H9 (cell line): ENCODE data around the gene NDUFV1. TPM values are rescaled to one million over a fixed set of nuclear protein-coding genes. Genes with fewer than 3 reads are reported as not detected.

Experiments
- DNase-seq: peaks from one replicate; pipeline ENCODE4 v3.0.0-alpha.2; 2017
- H2AFZ ChIP-seq: one replicate; pipeline ENCODE4 v1.6.1; 2013; ENCODE audit warnings: mild to moderate bottlenecking, low read length, control low read depth, moderate library complexity
- H2AK5ac ChIP-seq: 2 replicates; pipeline ENCODE4 v1.6.1; 2013; ENCODE audit warnings: low read length, control low read depth, mixed read lengths; ENCODE audit not compliant: insufficient read length
- H2BK120ac ChIP-seq: one replicate; pipeline ENCODE4 v1.6.1; 2013; ENCODE audit warnings: low read depth, mild to moderate bottlenecking, low read length, control low read depth, inconsistent platforms; ENCODE audit not compliant: poor library complexity, severe bottlenecking
- H2BK12ac ChIP-seq: 2 replicates; pipeline ENCODE4 v1.6.1; 2013; ENCODE audit warnings: low read length, control low read depth, mixed read lengths, low read depth; ENCODE audit not compliant: insufficient read length
- H2BK15ac ChIP-seq: 2 replicates; pipeline ENCODE4 v1.6.1; 2013; ENCODE audit warnings: low read depth, low read length, control low read depth
- H2BK20ac ChIP-seq: one replicate; pipeline ENCODE4 v1.6.1; 2013; ENCODE audit warnings: low read depth, mild to moderate bottlenecking, low read length, control low read depth, inconsistent platforms; ENCODE audit not compliant: poor library complexity, severe bottlenecking
- H2BK5ac ChIP-seq: 2 replicates; pipeline ENCODE4 v1.6.1; 2013; ENCODE audit warnings: low read length, control low read depth, mixed read lengths; ENCODE audit not compliant: insufficient read length
- H3K14ac ChIP-seq: 2 replicates; pipeline ENCODE4 v1.6.1; 2013; ENCODE audit warnings: low read length, control low read depth; ENCODE audit not compliant: insufficient read depth
- H3K18ac ChIP-seq: 2 replicates; pipeline ENCODE4 v1.6.1; 2013; ENCODE audit warnings: low read depth, mild to moderate bottlenecking, mixed read lengths, low read length, control low read depth; ENCODE audit not compliant: insufficient read length
- H3K23ac ChIP-seq: 2 replicates; pipeline ENCODE4 v1.6.1; 2013; ENCODE audit warnings: low read length, control low read depth, mixed read lengths, low read depth; ENCODE audit not compliant: insufficient read length
- H3K23me2 ChIP-seq: 2 replicates; pipeline ENCODE4 v1.6.1; 2013; ENCODE audit warnings: low read depth, mild to moderate bottlenecking, mixed read lengths, low read length, control low read depth; ENCODE audit not compliant: insufficient read length, poor library complexity, severe bottlenecking
- H3K27ac ChIP-seq: 2 replicates; pipeline ENCODE4 v1.5.1; 2013; ENCODE audit warnings: low read length, control low read depth, mixed read lengths, low read depth; ENCODE audit not compliant: insufficient read length
- H3K27me3 ChIP-seq: 2 replicates; pipeline ENCODE4 v1.6.1; 2013; ENCODE audit warnings: low read length, control low read depth, inconsistent platforms; ENCODE audit not compliant: insufficient read depth
- H3K4ac ChIP-seq: 2 replicates; pipeline ENCODE4 v1.6.1; 2013; ENCODE audit warnings: low read depth, mild to moderate bottlenecking, control low read depth, inconsistent platforms, low read length, moderate library complexity
- H3K4me1 ChIP-seq: 2 replicates; pipeline ENCODE4 v1.6.1; 2013; ENCODE audit warnings: low read length, control low read depth, inconsistent platforms; ENCODE audit not compliant: insufficient read depth
- H3K4me2 ChIP-seq: 2 replicates; pipeline ENCODE4 v1.6.1; 2013; ENCODE audit warnings: low read length, control low read depth, mixed read lengths; ENCODE audit not compliant: insufficient read length, insufficient read depth
- H3K56ac ChIP-seq: 2 replicates; pipeline ENCODE4 v1.6.1; 2013; ENCODE audit warnings: low read depth, mild to moderate bottlenecking, mixed read lengths, low read length, control low read depth; ENCODE audit not compliant: insufficient read length
- H3K79me1 ChIP-seq: 2 replicates; pipeline ENCODE4 v1.6.1; 2013; ENCODE audit warnings: low read depth, mild to moderate bottlenecking, moderate library complexity, low read length, control low read depth, inconsistent platforms; ENCODE audit not compliant: insufficient read depth, poor library complexity, severe bottlenecking
- H3K79me2 ChIP-seq: 2 replicates; pipeline ENCODE4 v1.6.1; 2013; ENCODE audit warnings: low read length, control low read depth, inconsistent platforms; ENCODE audit not compliant: insufficient read depth
- H3K9ac ChIP-seq: 2 replicates; pipeline ENCODE4 v1.6.1; 2013; ENCODE audit warnings: low read length, control low read depth, mixed read lengths; ENCODE audit not compliant: insufficient read length; ENCODE audit errors: extremely low read depth
- H3K9me3 ChIP-seq: one replicate; pipeline ENCODE4 v1.6.1; 2013; ENCODE audit warnings: low read depth, low read length, inconsistent platforms; ENCODE audit not compliant: control insufficient read depth
- H3T11ph ChIP-seq: one replicate; pipeline ENCODE4 v1.6.1; 2013; ENCODE audit warnings: mild to moderate bottlenecking, low read length, control low read depth, inconsistent platforms
- H4K20me1 ChIP-seq: one replicate; pipeline ENCODE4 v1.6.1; 2013; ENCODE audit not compliant: control insufficient read depth, insufficient read length, insufficient read depth
- H4K5ac ChIP-seq: 2 replicates; pipeline ENCODE4 v1.6.1; 2013; ENCODE audit warnings: low read depth, mild to moderate bottlenecking, mixed read lengths, low read length, control low read depth; ENCODE audit not compliant: insufficient read length
- H4K8ac ChIP-seq: replicated peaks from 2 replicates; pipeline ENCODE4 v1.6.1; 2013; ENCODE audit warnings: low read length, control low read depth, mixed read lengths, low read depth; ENCODE audit not compliant: insufficient read length
- H4K91ac ChIP-seq: 2 replicates; pipeline ENCODE4 v1.6.1; 2013; ENCODE audit warnings: low read depth, mild to moderate bottlenecking, moderate library complexity, mixed read lengths, low read length, control low read depth; ENCODE audit not compliant: insufficient read length
- H3K27ac Mint-ChIP-seq, 3 experiments: 2 replicates in 2 of 3; 3 replicates in 1 of 3; pipeline ENCODE4 v1.8.0; 2020 to 2021; ENCODE audit warnings: mixed read lengths in 3 of 3, mild to moderate bottlenecking in 1 of 3, moderate library complexity in 1 of 3
- H3K27me3 Mint-ChIP-seq: 2 replicates; pipeline ENCODE4 v1.8.0; 2021; ENCODE audit warnings: low read depth, mild to moderate bottlenecking, moderate library complexity, mixed read lengths
- H3K36me3 Mint-ChIP-seq, 3 experiments: 2 replicates in 2 of 3; 3 replicates in 1 of 3; pipeline ENCODE4 v1.8.0; 2020 to 2021; ENCODE audit warnings: low read depth in 3 of 3, mixed read lengths in 3 of 3; ENCODE audit not compliant: insufficient read depth in 1 of 3
- H3K4me1 Mint-ChIP-seq, 2 experiments: 2 replicates each; pipeline ENCODE4 v1.8.0; 2020; ENCODE audit warnings: mixed read lengths in 2 of 2
- H3K4me3 Mint-ChIP-seq, 2 experiments: 2 replicates in 1 of 2; 3 replicates in 1 of 2; pipeline ENCODE4 v1.8.0; 2020 to 2021; ENCODE audit warnings: mild to moderate bottlenecking in 2 of 2, mixed read lengths in 2 of 2, moderate library complexity in 1 of 2
- H3K9me3 Mint-ChIP-seq, 2 experiments: 2 replicates in 1 of 2; 3 replicates in 1 of 2; pipeline ENCODE4 v1.8.0; 2020; ENCODE audit warnings: mild to moderate bottlenecking in 2 of 2, mixed read lengths in 2 of 2, moderate library complexity in 1 of 2
- WGBS: extraction: QIAGEN DNeasy Blood & Tissue Kit; methylation state at CpG from one replicate; pipeline ENCODE4 v1.1.7; 2013; ENCODE audit warnings: missing lambda C conversion rate, low lambda C conversion rate, mixed read lengths; ENCODE audit not compliant: insufficient read length; ENCODE audit errors: extremely low coverage; 5-methylcytosine and 5-hydroxymethylcytosine counted together
- total RNA-seq: library from RNA; stranded (reverse); gene quantifications from 2 replicates; pipeline ENCODE4 v1.2.1, GENCODE V29; 2021
- TF ChIP-seq, protein P1 (sequence below): fragments of 200-600 bp; sonication (generic); conservative IDR thresholded peaks from 3 replicates; pipeline ENCODE4 v1.8.0; 2021; ENCODE audit warnings: antibody characterized with exemption, mild to moderate bottlenecking

The NDUFV1 gene
- total RNA-seq, 1 experiment from 2014 or later: 154 TPM

DNA sequence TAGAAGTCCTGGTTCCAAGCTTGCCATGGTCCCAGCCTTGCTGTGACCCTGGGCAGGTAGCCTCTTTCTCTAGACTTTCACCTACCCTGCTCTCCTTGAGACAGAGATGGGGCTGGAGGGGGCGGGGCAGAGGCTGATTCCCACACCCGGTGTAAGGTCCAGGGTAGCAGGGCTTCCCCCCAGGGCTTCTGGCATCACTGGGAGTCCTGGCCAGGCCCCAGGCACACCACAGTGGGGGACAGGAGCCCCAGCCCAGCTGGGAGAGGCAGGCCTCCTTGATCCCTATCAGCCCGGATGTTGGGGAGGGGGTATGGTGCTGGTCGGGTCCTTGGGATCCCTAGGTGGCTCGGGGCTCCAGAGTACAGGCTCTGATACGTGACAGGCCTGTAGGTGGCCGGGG, 24.7 kb downstream of the NDUFV1 start:
- no peak overlapping the region for H3K18ac ChIP-seq
- no peak overlapping the region for H2BK15ac ChIP-seq
- H2BK12ac ChIP-seq: no peak overlapping the region
- H3K27ac ChIP-seq: no peak overlapping the region
- Mint-ChIP-seq H3K9me3 (peaks cover 0 to 3% of the 10 kb centered on the region in 2 experiments; a peak in 2 of 5 replicates), H3K27me3 (peaks cover 25% of the 10 kb centered on the region), H3K36me3 (peaks cover 7 to 12% (median 10%) of the 10 kb centered on the region in 3 experiments), H3K4me3 (peak overlapping the region; percentile 72 to 85; a peak in 3 of 5 replicates), H3K27ac (no peak overlapping the region; a peak in 1 of 7 replicates), H3K4me1 (peaks cover 26 to 33% of the 10 kb centered on the region in 2 experiments)
- no peak overlapping the region for H2BK5ac ChIP-seq
- H2AK5ac ChIP-seq: no peak overlapping the region
- H4K20me1 ChIP-seq: no peaks in the 10 kb centered on the region
- peak overlapping the region; percentile 38 for H3K4me2 ChIP-seq
- no peak overlapping the region for H3K4ac ChIP-seq
- no peak overlapping the region for H3K23ac ChIP-seq
- H3K14ac ChIP-seq: no peak overlapping the region; the same call in 1 of the 2 replicates
- WGBS: no CpG with 5 or more reads among the region's 7 CpGs
- peak; percentile 42 for DNase-seq
- no peak overlapping the region for H3T11ph ChIP-seq
- H3K9ac ChIP-seq: no peak overlapping the region
- no peak overlapping the region for H4K91ac ChIP-seq
- H4K5ac ChIP-seq: no peak overlapping the region
- TF ChIP-seq, protein P1, sequence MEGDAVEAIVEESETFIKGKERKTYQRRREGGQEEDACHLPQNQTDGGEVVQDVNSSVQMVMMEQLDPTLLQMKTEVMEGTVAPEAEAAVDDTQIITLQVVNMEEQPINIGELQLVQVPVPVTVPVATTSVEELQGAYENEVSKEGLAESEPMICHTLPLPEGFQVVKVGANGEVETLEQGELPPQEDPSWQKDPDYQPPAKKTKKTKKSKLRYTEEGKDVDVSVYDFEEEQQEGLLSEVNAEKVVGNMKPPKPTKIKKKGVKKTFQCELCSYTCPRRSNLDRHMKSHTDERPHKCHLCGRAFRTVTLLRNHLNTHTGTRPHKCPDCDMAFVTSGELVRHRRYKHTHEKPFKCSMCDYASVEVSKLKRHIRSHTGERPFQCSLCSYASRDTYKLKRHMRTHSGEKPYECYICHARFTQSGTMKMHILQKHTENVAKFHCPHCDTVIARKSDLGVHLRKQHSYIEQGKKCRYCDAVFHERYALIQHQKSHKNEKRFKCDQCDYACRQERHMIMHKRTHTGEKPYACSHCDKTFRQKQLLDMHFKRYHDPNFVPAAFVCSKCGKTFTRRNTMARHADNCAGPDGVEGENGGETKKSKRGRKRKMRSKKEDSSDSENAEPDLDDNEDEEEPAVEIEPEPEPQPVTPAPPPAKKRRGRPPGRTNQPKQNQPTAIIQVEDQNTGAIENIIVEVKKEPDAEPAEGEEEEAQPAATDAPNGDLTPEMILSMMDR: no peak
- no peaks in the 10 kb centered on the region for H3K23me2 ChIP-seq
- no peak overlapping the region for H2AFZ ChIP-seq
- H3K27me3 ChIP-seq: no peaks in the 10 kb centered on the region
- H4K8ac ChIP-seq: no peak overlapping the region
- no peak overlapping the region for H2BK120ac ChIP-seq
- H3K79me2 ChIP-seq: no peaks in the 10 kb centered on the region
- H3K4me1 ChIP-seq: no peaks in the 10 kb centered on the region; the same call in 1 of the 2 replicates
- H3K56ac ChIP-seq: no peak overlapping the region
- no peaks in the 10 kb centered on the region for H3K79me1 ChIP-seq
- H3K9me3 ChIP-seq: no peaks in the 10 kb centered on the region
- no peak overlapping the region for H2BK20ac ChIP-seq
